Muscle of leg (tissue), 16 donors: ENCODE measurements around the gene MMP14. TPM values are rescaled to one million over a fixed set of nuclear protein-coding genes. Genes with fewer than 3 reads are reported as not detected.
"Not testable (repeated sequence)": the region's sequence is repeated elsewhere in the genome, so short reads cannot be mapped to it uniquely, and the experiment has no call there.

ENCODE experiments used
- DNase-seq: peaks from one replicate; pipeline ENCODE4 v3.0.0; 2013
- H3K27ac ChIP-seq: one replicate; pipeline ENCODE4 v1.5.1; 2013; ENCODE audit warnings: mild to moderate bottlenecking, low read length, control low read depth
- H3K27me3 ChIP-seq: one replicate; pipeline ENCODE4 v1.6.1; 2013; ENCODE audit warnings: low read length; ENCODE audit not compliant: control insufficient read depth, insufficient read depth
- H3K36me3 ChIP-seq: one replicate; pipeline ENCODE4 v1.6.1; 2013; ENCODE audit warnings: low read length; ENCODE audit not compliant: control insufficient read depth, insufficient read depth
- H3K4me1 ChIP-seq: one replicate; pipeline ENCODE4 v1.6.1; 2013; ENCODE audit warnings: low read length; ENCODE audit not compliant: control insufficient read depth, insufficient read depth
- H3K4me3 ChIP-seq: one replicate; pipeline ENCODE4 v1.5.1; 2013; ENCODE audit warnings: low read length, control low read depth
- H3K9me3 ChIP-seq: replicated peaks from 2 replicates; pipeline ENCODE4 v1.6.1; 2013; ENCODE audit warnings: low read depth, low read length; ENCODE audit not compliant: control insufficient read depth
- WGBS: methylation state at CpG from one replicate; pipeline ENCODE4 v1.1.5; 2013; ENCODE audit warnings: missing lambda C conversion rate; ENCODE audit not compliant: insufficient coverage; 5-methylcytosine and 5-hydroxymethylcytosine counted together
- long read RNA-seq, 11 donors: transcript quantifications; one replicate each; lab custom pipeline, GENCODE V29; 2026
- polyA plus RNA-seq, 8 donors: library from polyadenylated mRNA; unstranded; fragments of 120-200 nt; gene quantifications; one replicate each; pipeline versions ENCODE4 v1.2.1 to v1.2.3, GENCODE V29; 2013; ENCODE audit warnings: inconsistent platforms in 1 of 8, low replicate concordance in 1 of 8; ENCODE audit not compliant: insufficient read length in 8 of 8, insufficient read depth in 1 of 8
- total RNA-seq: library from RNA; stranded (reverse); fragments of 120-200 nt; gene quantifications from one replicate; pipeline ENCODE4 v1.2.4, GENCODE V29; 2013

The MMP14 gene
- 232 TPM for total RNA-seq
- 100 to 1,000 TPM; 108 to 315 (median 188) TPM for polyA plus RNA-seq
- long read RNA-seq, donor 1, transcript MMP14-201 (10 exons, 3,732 nt) = major isoform, 11 of 23 reads
- long read RNA-seq, donor 1, transcript MMP14-202 (2 exons, 560 nt) = minor isoform, 5 of 23 reads
- long read RNA-seq, donor 1, partial matches to known transcripts = 7 of 23 reads
- long read RNA-seq, donor 1, other reads (novel, unspliced or antisense) = 0 of 23 reads
- long read RNA-seq, donor 2, partial matches to known transcripts = 0 of 1 reads
- long read RNA-seq, donor 2, other reads (novel, unspliced or antisense) = 0 of 1 reads
- long read RNA-seq, donor 3, transcript MMP14-201 (10 exons, 3,732 nt) = major isoform, 10 of 57 reads
- long read RNA-seq, donor 3, partial matches to known transcripts = 38 of 57 reads
- long read RNA-seq, donor 3, other reads (novel, unspliced or antisense) = 5 of 57 reads
- long read RNA-seq, donor 4, transcript MMP14-201 (10 exons, 3,732 nt) = major isoform, 11 of 24 reads
- long read RNA-seq, donor 4, transcript MMP14-202 (2 exons, 560 nt) = minor isoform, 8 of 24 reads
- long read RNA-seq, donor 4, partial matches to known transcripts = 5 of 24 reads
- long read RNA-seq, donor 4, other reads (novel, unspliced or antisense) = 0 of 24 reads
- long read RNA-seq, donor 5, transcript MMP14-201 (10 exons, 3,732 nt) = major isoform, 57 of 319 reads
- long read RNA-seq, donor 5, transcript MMP14-202 (2 exons, 560 nt) = minor isoform, 53 of 319 reads
- long read RNA-seq, donor 5, partial matches to known transcripts = 166 of 319 reads
- long read RNA-seq, donor 5, other reads (novel, unspliced or antisense) = 43 of 319 reads
- long read RNA-seq, donor 6, transcript MMP14-201 (10 exons, 3,732 nt) = major isoform, 22 of 37 reads
- long read RNA-seq, donor 6, transcript MMP14-202 (2 exons, 560 nt) = minor isoform, 6 of 37 reads
- long read RNA-seq, donor 6, partial matches to known transcripts = 9 of 37 reads
- long read RNA-seq, donor 6, other reads (novel, unspliced or antisense) = 0 of 37 reads
- long read RNA-seq, donor 7, transcript MMP14-201 (10 exons, 3,732 nt) = major isoform, 19 of 65 reads
- long read RNA-seq, donor 7, transcript MMP14-202 (2 exons, 560 nt) = minor isoform, 15 of 65 reads
- long read RNA-seq, donor 7, partial matches to known transcripts = 23 of 65 reads
- long read RNA-seq, donor 7, other reads (novel, unspliced or antisense) = 8 of 65 reads
- long read RNA-seq, donor 8, transcript MMP14-201 (10 exons, 3,732 nt) = minor isoform, 5 of 32 reads
- long read RNA-seq, donor 8, transcript MMP14-202 (2 exons, 560 nt) = major isoform, 11 of 32 reads
- long read RNA-seq, donor 8, partial matches to known transcripts = 15 of 32 reads
- long read RNA-seq, donor 8, other reads (novel, unspliced or antisense) = 0 of 32 reads
- long read RNA-seq, donor 9, transcript MMP14-201 (10 exons, 3,732 nt) = minor isoform, 8 of 96 reads
- long read RNA-seq, donor 9, transcript MMP14-202 (2 exons, 560 nt) = major isoform, 13 of 96 reads
- long read RNA-seq, donor 9, partial matches to known transcripts = 75 of 96 reads
- long read RNA-seq, donor 9, other reads (novel, unspliced or antisense) = 0 of 96 reads
- long read RNA-seq, donor 10, transcript MMP14-201 (10 exons, 3,732 nt) = minor isoform, 12 of 30 reads
- long read RNA-seq, donor 10, transcript MMP14-202 (2 exons, 560 nt) = major isoform, 18 of 30 reads
- long read RNA-seq, donor 10, partial matches to known transcripts = 0 of 30 reads
- long read RNA-seq, donor 10, other reads (novel, unspliced or antisense) = 0 of 30 reads
- long read RNA-seq, donor 11, transcript MMP14-202 (2 exons, 560 nt) = minor isoform, 7 of 62 reads
- long read RNA-seq, donor 11, transcript MMP14-201 (10 exons, 3,732 nt) = major isoform, 10 of 62 reads
- long read RNA-seq, donor 11, partial matches to known transcripts = 39 of 62 reads
- long read RNA-seq, donor 11, other reads (novel, unspliced or antisense) = 6 of 62 reads

DNA sequence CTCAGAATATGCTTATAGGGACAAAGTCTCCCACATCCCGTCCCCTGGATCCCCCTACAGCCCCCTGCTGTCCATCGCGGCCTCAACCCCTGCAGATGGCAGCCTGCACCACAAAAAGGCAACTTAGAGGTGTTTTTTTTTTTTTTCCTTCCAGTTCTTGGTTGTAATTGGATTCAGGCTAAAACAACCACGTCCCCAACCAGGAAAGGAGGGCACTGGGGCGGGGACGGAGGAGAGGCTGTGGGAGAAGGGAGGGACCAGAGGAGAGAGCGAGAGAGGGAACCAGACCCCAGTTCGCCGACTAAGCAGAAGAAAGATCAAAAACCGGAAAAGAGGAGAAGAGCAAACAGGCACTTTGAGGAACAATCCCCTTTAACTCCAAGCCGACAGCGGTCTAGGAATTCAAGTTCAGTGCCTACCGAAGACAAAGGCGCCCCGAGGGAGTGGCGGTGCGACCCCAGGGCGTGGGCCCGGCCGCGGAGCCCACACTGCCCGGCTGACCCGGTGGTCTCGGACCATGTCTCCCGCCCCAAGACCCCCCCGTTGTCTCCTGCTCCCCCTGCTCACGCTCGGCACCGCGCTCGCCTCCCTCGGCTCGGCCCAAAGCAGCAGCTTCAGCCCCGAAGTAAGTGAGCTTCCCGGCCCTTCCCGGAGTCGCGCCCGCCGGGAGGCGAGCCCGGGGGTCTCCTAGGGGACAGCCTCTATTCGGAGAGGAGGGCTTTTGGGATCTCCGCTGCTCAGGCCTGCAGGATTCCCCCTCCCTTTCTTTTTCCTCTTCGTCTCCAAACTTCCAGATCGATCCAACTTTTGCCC lies at the start of gene MMP14:
Gene MMP14, plus strand, starts transcription at position 285 of the 813 bp plus-strand sequence. Its CDS starts 233 bp downstream, at position 518.
- DNase-seq = peak; percentile 97

DNA sequence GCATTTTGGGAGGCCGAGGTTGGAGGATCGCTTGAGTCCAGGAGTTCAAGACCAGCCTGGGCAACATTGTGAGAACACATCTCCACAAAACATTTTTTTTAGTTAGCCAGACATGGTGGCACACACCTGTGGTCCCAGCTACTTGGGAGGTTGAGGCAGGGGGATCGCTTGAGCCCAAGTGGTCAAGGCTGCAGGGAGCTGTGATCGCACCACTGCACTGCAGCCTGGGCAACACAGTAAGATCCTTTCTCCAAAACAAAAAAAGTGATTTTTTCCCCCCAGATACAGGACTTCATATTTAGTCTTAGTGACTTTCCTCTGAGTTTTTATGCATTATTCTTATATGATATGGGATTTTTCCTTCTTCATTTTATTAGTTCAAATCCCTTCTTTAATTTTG lies 49.7 kb upstream of the MMP14 start:
- H3K27me3 ChIP-seq = no peaks in the 10 kb centered on the region
- no CpG with 5 or more reads among the region's 4 CpGs for WGBS
- H3K36me3 ChIP-seq = no peaks in the 10 kb centered on the region
- no peaks in the 10 kb centered on the region for H3K9me3 ChIP-seq
- H3K27ac ChIP-seq = no peak overlapping the region
- DNase-seq = no peak
- no peak overlapping the region for H3K4me3 ChIP-seq
- H3K4me1 ChIP-seq = peaks cover 3% of the 10 kb centered on the region

More for the DNA sequence above, at the start of gene MMP14:
- WGBS = 0% methylated on average over 42 of the region's 46 CpGs
- peak within 1 kb of the TSS; percentile 84 for H3K4me3 ChIP-seq
- H3K9me3 ChIP-seq = no peaks in the 10 kb centered on the region
- H3K27me3 ChIP-seq = no peaks in the 10 kb centered on the region
- peaks cover 22% of the 10 kb centered on the region for H3K4me1 ChIP-seq
- H3K36me3 ChIP-seq = peaks cover 39% of the 10 kb centered on the region
- H3K27ac ChIP-seq = peak within 1 kb of the TSS; percentile 88

DNA sequence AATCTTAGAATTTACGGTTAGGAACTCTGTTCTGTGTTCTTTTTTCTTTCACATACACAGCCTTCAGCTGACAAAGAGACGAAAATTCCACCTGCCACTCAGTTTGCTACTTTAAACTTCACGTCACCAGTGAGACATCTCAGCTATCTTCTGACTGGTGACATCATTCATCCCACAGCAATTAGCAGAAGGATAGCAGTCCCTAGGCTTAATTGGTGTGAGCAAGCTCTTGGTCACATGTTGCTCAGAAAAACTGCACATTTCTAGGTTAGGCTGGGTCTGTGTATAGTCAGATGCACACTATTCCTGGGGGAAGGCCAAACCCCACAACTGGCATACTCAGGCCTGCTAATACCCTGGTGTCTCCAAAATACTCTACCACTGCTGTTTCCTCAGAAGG lies 45.1 kb upstream of the MMP14 start:
- Histone ChIP-seq H3K36me3 (no peaks in the 10 kb centered on the region), H3K4me1 (peaks cover 3% of the 10 kb centered on the region), H3K4me3 (no peak overlapping the region), H3K27me3 (peaks cover 2% of the 10 kb centered on the region), H3K27ac (peak overlapping the region; percentile 23), H3K9me3 (no peaks in the 10 kb centered on the region)
- 92% methylated on average over 2 of the region's 3 CpGs for WGBS
- peak; percentile 44 for DNase-seq

DNA sequence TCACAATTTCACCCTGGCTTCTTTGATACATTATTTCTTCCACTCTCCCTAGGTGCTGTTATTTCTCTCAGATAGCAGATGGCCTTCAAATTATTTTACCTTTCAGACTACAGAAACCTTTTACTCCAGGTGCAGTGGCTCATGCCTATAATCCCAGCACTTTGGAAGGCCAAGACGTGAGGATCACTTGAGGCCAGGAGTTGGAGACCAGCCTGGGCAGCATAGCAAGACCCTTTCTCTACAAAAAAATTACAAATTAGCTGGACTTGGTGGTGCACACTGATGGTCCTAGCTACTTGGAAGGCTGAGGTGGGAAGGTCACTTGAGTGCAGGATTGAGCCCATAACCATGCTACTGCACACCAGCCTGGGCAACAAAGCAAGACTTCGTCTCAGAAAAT lies 44.2 kb upstream of the MMP14 start:
- H3K36me3 ChIP-seq = no peaks in the 10 kb centered on the region
- no peaks in the 10 kb centered on the region for H3K9me3 ChIP-seq
- H3K27me3 ChIP-seq = peaks cover 2% of the 10 kb centered on the region
- H3K27ac ChIP-seq = no peak overlapping the region
- WGBS = no CpG with 5 or more reads among the region's 2 CpGs
- no peak for DNase-seq
- peaks cover 3% of the 10 kb centered on the region for H3K4me1 ChIP-seq
- H3K4me3 ChIP-seq = no peak overlapping the region

DNA sequence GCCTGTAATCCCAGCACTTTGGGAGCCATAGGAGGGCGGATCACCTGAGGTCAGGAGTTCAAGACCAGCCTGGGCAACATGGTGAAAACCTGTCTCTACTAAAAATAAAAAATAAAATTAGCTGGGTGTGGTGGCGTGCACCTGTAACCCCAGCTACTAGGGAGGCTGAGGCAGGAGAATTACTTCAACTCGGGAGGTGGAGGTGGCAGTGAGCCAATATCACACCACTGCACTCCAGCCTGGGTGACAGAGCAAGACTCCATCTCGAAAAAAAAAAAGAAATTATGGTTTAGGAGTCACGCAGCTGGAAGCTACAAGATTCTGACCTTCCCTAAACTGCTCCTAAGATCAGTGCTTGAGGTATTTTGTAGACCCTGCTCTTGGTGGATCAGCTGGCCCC lies 42.8 kb upstream of the MMP14 start:
- DNase-seq, H3K36me3 ChIP-seq, H3K27ac ChIP-seq, H3K9me3 ChIP-seq, H3K4me3 ChIP-seq, H3K27me3 ChIP-seq, H3K4me1 ChIP-seq: not testable (repeated sequence)
- no CpG with 5 or more reads among the region's 5 CpGs for WGBS

DNA sequence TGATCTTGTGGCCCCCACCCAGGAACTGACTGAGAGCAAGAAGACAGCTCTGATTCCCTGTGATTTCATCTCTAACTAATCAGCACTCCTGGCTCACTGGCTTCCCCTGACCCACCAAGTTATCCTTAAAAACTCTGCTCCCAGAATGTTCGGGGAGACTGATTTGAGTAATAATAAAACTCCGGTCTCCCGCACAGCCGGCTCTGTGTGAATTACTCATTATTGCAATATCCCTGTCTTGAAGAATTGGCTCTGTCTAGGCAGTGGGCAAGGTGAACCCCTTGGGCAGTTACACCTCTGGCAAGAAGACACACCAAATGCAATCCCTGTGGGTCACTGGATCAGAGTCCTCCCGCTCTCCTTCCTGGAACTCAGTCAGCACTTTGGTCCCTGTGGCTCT lies 42.4 kb upstream of the MMP14 start:
- peaks cover 2% of the 10 kb centered on the region for H3K27me3 ChIP-seq
- no peaks in the 10 kb centered on the region for H3K36me3 ChIP-seq
- WGBS = 57% methylated on average over 1 of the region's 5 CpGs
- H3K27ac ChIP-seq = no peak overlapping the region
- no peaks in the 10 kb centered on the region for H3K9me3 ChIP-seq
- H3K4me3 ChIP-seq = no peak overlapping the region
- H3K4me1 ChIP-seq = peaks cover 3% of the 10 kb centered on the region
- DNase-seq = no peak

DNA sequence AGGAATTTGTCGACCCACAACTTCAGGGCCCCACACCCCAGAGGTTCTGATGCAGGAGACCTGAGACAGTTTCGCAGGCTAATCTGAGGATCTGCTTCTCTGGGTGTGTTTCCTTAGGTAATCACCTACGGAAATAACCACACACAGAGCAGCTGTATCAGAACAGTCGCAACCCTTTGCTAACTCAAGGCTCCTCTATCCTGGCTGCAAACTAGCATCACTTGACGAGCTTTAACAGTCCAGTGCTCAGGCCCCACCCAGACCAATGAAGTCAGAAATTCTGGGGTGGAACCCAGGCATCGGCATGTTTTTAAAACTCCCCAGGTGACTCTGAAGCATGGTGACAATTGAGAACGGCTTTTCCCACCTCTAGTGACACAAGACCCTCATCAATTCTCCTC lies 41.8 kb upstream of the MMP14 start:
- H3K27me3 ChIP-seq = peaks cover 2% of the 10 kb centered on the region
- whole genome bisulfite sequencing = 75% methylated on average over 6 of the region's 7 CpGs
- no peak overlapping the region for H3K27ac ChIP-seq
- H3K4me3 ChIP-seq = no peak overlapping the region
- H3K4me1 ChIP-seq = peaks cover 3% of the 10 kb centered on the region
- no peaks in the 10 kb centered on the region for H3K36me3 ChIP-seq
- DNase-seq = no peak
- H3K9me3 ChIP-seq = no peaks in the 10 kb centered on the region

DNA sequence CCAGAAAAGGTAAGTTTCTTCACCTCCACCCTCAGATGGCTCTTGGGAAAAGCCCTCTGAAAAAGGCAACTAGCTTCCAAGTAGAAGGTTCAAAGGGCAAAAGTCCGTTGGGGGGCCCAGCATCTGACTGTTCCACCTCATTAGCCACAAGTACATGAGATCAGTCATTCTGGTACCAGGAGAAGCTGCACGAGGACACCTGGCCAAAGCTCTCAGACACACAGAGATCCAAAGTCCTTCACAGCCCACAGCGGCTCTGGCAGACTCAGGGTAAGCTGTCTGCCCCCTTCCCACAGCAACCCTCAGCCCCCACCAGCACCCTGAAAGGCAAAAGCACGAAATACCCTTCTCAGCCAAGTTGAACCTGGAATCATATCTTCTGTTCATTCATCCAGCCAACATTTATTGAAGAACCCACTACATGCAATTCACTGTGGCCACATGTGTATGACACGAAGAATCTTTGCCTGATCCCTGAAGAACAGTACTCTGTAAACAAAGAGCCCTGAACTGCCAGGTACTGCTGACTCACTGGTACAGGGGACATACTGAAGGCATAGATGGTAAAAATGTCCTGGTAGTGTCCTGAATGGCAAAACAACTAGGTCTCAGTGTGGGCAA lies 40.2 kb upstream of the MMP14 start:
- Histone ChIP-seq H3K36me3 (no peaks in the 10 kb centered on the region), H3K27me3 (peaks cover 2% of the 10 kb centered on the region), H3K9me3 (no peaks in the 10 kb centered on the region), H3K4me3 (no peak overlapping the region), H3K4me1 (peaks cover 3% of the 10 kb centered on the region), H3K27ac (no peak overlapping the region)
- DNase-seq = no peak
- 35% methylated on average over 2 of the region's 5 CpGs for WGBS
